UCSD-AML1 (cell line): Measurements from ENCODE around the gene DNMBP.
"Not testable (repeated sequence)": the region's sequence is repeated elsewhere in the genome, so short reads cannot be mapped to it uniquely, and the experiment has no call there.

Source experiments
- DNase-seq: peaks from one replicate; lab custom pipeline; 2025; ENCODE audit not compliant: unreplicated experiment; lab: John Stamatoyannopoulos, UW

DNMBP gene

GRCh38 chr10:99867250-99867649 is 142.5 kb downstream of the DNMBP start:
- not testable (repeated sequence) for DNase-seq

- not testable (repeated sequence) for DNase-seq
These were observed 146.1 kb downstream of the DNMBP start for GRCh38 chr10:99863535-99864240.

- DNase-seq: no peak
These were observed 149.3 kb downstream of the DNMBP start for GRCh38 chr10:99860466-99860865.

- DNase-seq: no peak
These were observed 150.2 kb downstream of the DNMBP start for GRCh38 chr10:99859585-99859984.

- DNase-seq: no peak
These were observed 150.9 kb downstream of the DNMBP start for GRCh38 chr10:99858849-99859248.

- DNase-seq: no peak
These were observed 154.2 kb downstream of the DNMBP start for GRCh38 chr10:99855479-99856071.

GRCh38 chr10:99854860-99855259 is 154.9 kb downstream of the DNMBP start:
- DNase-seq: no peak

GRCh38 chr10:99853655-99854054 is 156.1 kb downstream of the DNMBP start:
- no peak for DNase-seq

- no peak for DNase-seq
These were observed 157.1 kb downstream of the DNMBP start for GRCh38 chr10:99852481-99853213.

- no peak for DNase-seq
These were observed 157.9 kb downstream of the DNMBP start for GRCh38 chr10:99851825-99852224.

- DNase-seq: no peak
These were observed 158.9 kb downstream of the DNMBP start for GRCh38 chr10:99850767-99851340.

GRCh38 chr10:99850021-99850766 is 159.6 kb downstream of the DNMBP start:
- no peak for DNase-seq

- no peak for DNase-seq
These were observed 160.2 kb downstream of the DNMBP start for GRCh38 chr10:99849536-99849935.

GRCh38 chr10:99849057-99849456 is 160.7 kb downstream of the DNMBP start:
- DNase-seq: no peak

GRCh38 chr10:99845837-99846382 is 163.8 kb downstream of the DNMBP start:
- DNase-seq: peak; percentile 53

GRCh38 chr10:99844433-99844955 is 165.3 kb downstream of the DNMBP start:
- DNase-seq: peak; percentile 33

- no peak for DNase-seq
These were observed 166.4 kb downstream of the DNMBP start for GRCh38 chr10:99843310-99843709.

- no peak for DNase-seq
These were observed 168.0 kb downstream of the DNMBP start for GRCh38 chr10:99841746-99842145.

- DNase-seq: not testable (repeated sequence)
These were observed 168.9 kb downstream of the DNMBP start for GRCh38 chr10:99840859-99841258.

GRCh38 chr10:99836711-99837110 is 173.0 kb downstream of the DNMBP start:
- DNase-seq: no peak
